Activated CD8-positive, alpha-beta T cell treated with anti-CD3 and anti-CD28 coated beads for 36 hours (primary cell): ENCODE results near the gene HEATR3. TPM values are rescaled to one million over a fixed set of nuclear protein-coding genes. Genes with fewer than 3 reads are reported as not detected.
"Not testable (repeated sequence)": the region's sequence is repeated elsewhere in the genome, so short reads cannot be mapped to it uniquely, and the experiment has no call there.

ENCODE experiments used
- ATAC-seq: fragments of 200-7000 bp; cut with Tn5 transposase; one replicate; pipeline ENCODE4 v1.10.0; 2021; ENCODE audit warnings: mild to moderate bottlenecking, moderate library complexity
- CTCF ChIA-PET: fragments of 350-600 bp; sonication (Branson Sonifier 250); formaldehyde crosslinking; loops from one replicate; lab custom pipeline; 2021; ENCODE audit warnings: antibody characterized with exemption; lab: Charles Lee
- POLR2A ChIA-PET: fragments of 350-600 bp; sonication (Branson Sonifier 250); formaldehyde crosslinking; loops from one replicate; lab custom pipeline; 2021; ENCODE audit warnings: antibody characterized with exemption; lab: Charles Lee
- DNase-seq: peaks from one replicate; pipeline ENCODE4 v3.0.0-alpha.2; 2020
- H3K27ac Mint-ChIP-seq: one replicate; pipeline ENCODE4 v1.8.0; 2021; ENCODE audit warnings: mild to moderate bottlenecking, mixed read lengths
- H3K27me3 Mint-ChIP-seq: one replicate; pipeline ENCODE4 v1.8.0; 2021; ENCODE audit warnings: mixed read lengths
- H3K36me3 Mint-ChIP-seq: one replicate; pipeline ENCODE4 v1.8.0; 2021; ENCODE audit warnings: low read depth, mixed read lengths
- H3K4me1 Mint-ChIP-seq: one replicate; pipeline ENCODE4 v1.8.0; 2021; ENCODE audit warnings: low read depth, mixed read lengths
- H3K4me3 Mint-ChIP-seq: one replicate; pipeline ENCODE4 v1.8.0; 2021; ENCODE audit warnings: mild to moderate bottlenecking, moderate library complexity, mixed read lengths
- H3K9me3 Mint-ChIP-seq: one replicate; pipeline ENCODE4 v1.8.0; 2021; ENCODE audit warnings: mixed read lengths
- intact Hi-C: fragments of 100-400 bp; cut with micrococcal nuclease; formaldehyde crosslinking; loops from one replicate; pipeline ENCODE4 v1.10.0; 2022
- total RNA-seq, 2 experiments: library from RNA; stranded (reverse); gene quantifications; one replicate each; pipeline ENCODE4 v1.2.3, GENCODE V29; 2021
- TF ChIP-seq, protein P1 (sequence below): fragments of 200-600 bp; IDR thresholded peaks from one replicate; pipeline ENCODE4 v1.8.0; 2022; ENCODE audit warnings: antibody characterized with exemption, mild to moderate bottlenecking

HEATR3 gene
- total RNA-seq, 2 experiments from 2014 or later = 23.6 to 29.6 TPM

DNA sequence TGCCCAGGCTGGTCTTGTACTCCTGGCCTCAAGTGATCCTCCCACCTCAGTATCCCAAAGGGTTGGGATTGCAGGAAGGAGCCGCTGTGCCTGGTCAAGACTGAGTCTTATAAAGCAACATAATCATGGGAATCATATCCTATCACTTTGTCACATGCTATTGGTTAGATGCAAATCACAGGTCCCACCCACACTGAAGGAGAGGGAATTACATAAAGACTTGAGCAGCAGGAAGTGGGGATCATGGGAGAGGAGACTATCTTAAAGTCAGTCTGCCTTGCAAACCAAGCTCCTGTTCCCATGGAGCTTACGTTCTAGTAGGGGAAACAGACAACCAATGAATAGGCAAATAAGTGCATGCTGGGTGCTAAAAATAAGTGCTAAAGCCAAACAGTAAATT lies 59.0 kb downstream of the HEATR3 start:
- CTCF ChIA-PET = interaction anchor here (1.7 kb wide), 1 partner anchor 12 kb away, joined by 4 read pairs; no protein-coding TSS in a partner anchor

DNA sequence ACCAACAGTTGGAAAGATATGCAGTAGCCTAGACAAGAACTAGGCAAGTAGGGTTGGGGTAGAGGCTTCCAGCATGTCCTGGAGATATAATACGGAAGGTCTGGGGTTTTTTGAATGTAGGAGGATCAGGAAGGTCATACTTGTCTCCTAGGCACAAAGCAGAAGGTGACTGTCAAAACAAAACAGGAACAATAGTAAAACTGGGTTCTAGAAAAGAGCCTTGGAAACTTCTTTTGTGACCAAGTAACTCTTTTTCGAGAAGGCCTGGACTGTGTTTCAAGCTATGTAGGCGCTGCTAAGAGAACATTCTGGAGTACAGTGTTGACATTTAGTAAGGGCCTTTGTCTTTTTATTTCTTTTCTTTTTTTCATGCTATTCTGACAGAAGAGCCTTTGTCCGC lies 60.4 kb downstream of the HEATR3 start:
- DNase-seq = no peak
- no peak overlapping the region for H3K4me3 Mint-ChIP-seq
- H3K9me3 Mint-ChIP-seq = no peaks in the 10 kb centered on the region
- TF ChIP-seq, protein P1, sequence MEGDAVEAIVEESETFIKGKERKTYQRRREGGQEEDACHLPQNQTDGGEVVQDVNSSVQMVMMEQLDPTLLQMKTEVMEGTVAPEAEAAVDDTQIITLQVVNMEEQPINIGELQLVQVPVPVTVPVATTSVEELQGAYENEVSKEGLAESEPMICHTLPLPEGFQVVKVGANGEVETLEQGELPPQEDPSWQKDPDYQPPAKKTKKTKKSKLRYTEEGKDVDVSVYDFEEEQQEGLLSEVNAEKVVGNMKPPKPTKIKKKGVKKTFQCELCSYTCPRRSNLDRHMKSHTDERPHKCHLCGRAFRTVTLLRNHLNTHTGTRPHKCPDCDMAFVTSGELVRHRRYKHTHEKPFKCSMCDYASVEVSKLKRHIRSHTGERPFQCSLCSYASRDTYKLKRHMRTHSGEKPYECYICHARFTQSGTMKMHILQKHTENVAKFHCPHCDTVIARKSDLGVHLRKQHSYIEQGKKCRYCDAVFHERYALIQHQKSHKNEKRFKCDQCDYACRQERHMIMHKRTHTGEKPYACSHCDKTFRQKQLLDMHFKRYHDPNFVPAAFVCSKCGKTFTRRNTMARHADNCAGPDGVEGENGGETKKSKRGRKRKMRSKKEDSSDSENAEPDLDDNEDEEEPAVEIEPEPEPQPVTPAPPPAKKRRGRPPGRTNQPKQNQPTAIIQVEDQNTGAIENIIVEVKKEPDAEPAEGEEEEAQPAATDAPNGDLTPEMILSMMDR = no peak
- no peak for ATAC-seq
- ChIA-PET CTCF (no interaction called here), POLR2A (no interaction called here)
- H3K27ac Mint-ChIP-seq = no peak overlapping the region
- H3K4me1 Mint-ChIP-seq = peaks cover 12% of the 10 kb centered on the region
- H3K27me3 Mint-ChIP-seq = no peaks in the 10 kb centered on the region
- no peaks in the 10 kb centered on the region for H3K36me3 Mint-ChIP-seq
- intact Hi-C loops = no loop called here

More for the DNA sequence above, 59.0 kb downstream of the HEATR3 start:
- Mint-ChIP-seq H3K9me3 (no peaks in the 10 kb centered on the region), H3K27ac (no peak overlapping the region), H3K4me3 (no peak overlapping the region), H3K27me3 (no peaks in the 10 kb centered on the region), H3K4me1 (peaks cover 13% of the 10 kb centered on the region), H3K36me3 (no peaks in the 10 kb centered on the region)
- DNase-seq (no peak), ATAC-seq (no peak)
- TF ChIP-seq, protein P1 = no peak
- POLR2A ChIA-PET = interaction anchor here (1.7 kb wide), 1 partner anchor 28 kb away, joined by 7 read pairs; the partner anchor contains the start of gene TENT4B
- intact Hi-C loops = no loop called here

DNA sequence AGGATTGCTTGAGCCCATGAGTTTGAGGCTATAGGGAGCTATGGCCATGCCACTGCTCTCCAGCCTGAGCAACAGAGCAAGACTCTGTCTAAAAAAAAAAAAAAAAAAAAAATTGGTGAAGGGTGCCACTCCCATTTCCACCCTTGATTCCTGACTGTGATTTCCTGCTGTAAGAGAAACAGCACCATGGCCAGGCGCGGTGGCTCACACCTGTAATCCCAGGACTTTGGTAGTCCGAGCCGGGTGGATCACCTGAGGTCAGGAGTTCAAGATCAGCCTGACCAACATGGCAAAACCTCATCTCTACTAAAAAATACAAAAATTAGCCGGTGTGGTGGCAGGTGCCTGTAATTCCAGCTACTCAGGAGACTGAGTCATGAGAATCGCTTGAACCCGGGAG lies 66.8 kb downstream of the HEATR3 start:
- H3K4me1 Mint-ChIP-seq, intact Hi-C loops, CTCF ChIA-PET, H3K4me3 Mint-ChIP-seq, ATAC-seq, H3K36me3 Mint-ChIP-seq, DNase-seq, H3K9me3 Mint-ChIP-seq, H3K27me3 Mint-ChIP-seq, H3K27ac Mint-ChIP-seq: not testable (repeated sequence)
- POLR2A ChIA-PET = interaction anchor here (0.7 kb wide), 1 partner anchor 35 kb away, joined by 3 read pairs; no protein-coding TSS in a partner anchor

DNA sequence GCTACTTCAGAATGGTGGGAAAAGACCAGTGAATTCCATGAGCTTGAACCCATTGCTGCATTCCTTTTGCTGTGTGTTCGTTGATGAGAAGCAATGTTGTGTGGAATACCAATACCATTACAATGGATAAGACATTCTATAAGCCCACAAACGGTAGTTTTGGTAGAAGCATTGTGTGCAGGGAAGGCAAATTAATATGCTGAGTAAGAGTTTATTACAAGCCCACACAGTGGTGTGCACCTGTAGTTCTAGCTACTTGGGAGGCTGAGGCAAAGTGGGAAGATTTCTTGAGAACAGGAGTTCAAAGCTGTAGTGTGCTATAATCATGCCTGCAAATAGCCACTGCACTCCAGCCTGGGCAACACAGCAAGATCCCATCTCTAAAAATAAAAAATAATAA lies 67.4 kb downstream of the HEATR3 start:
- ChIA-PET POLR2A (interaction anchor here (0.7 kb wide), 1 partner anchor 35 kb away, joined by 3 read pairs; no protein-coding TSS in a partner anchor), CTCF (no interaction called here)
- no peaks in the 10 kb centered on the region for H3K4me1 Mint-ChIP-seq

DNA sequence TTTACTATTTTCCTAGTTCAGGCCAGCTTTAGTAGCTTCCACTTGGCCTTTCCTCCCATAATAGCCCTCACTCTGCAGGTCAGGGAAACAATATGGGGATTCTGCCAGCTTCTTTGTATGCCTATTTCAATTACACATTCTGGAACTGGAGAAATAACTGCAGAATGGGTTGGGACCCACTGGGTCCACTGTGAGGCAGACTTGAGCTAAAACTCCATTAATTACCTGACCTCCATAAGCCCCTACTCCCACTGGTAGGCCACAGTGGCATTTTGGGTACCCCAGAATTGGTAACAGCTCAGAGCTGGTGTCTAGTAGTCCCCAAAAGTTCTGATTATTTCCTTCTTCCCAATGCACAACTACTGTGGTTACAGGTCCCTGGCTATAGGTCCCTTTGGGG lies 70.6 kb downstream of the HEATR3 start:
- Mint-ChIP-seq H3K36me3 (no peaks in the 10 kb centered on the region), H3K4me3 (no peak overlapping the region), H3K4me1 (no peaks in the 10 kb centered on the region), H3K9me3 (no peaks in the 10 kb centered on the region), H3K27ac (no peak overlapping the region), H3K27me3 (no peaks in the 10 kb centered on the region)
- ATAC-seq (no peak), DNase-seq (no peak)
- TF ChIP-seq, protein P1 = no peak
- ChIA-PET POLR2A (no interaction called here), CTCF (interaction anchor here (0.6 to 4.6 kb wide), 6 partner anchors 13 to 1542 kb away, joined by 3 to 28 read pairs (median 4); no protein-coding TSS in a partner anchor)
- intact Hi-C loops = no loop called here

More for the DNA sequence above, 67.4 kb downstream of the HEATR3 start:
- no peak for DNase-seq
- no peak for ATAC-seq
- H3K9me3 Mint-ChIP-seq = no peaks in the 10 kb centered on the region
- H3K27me3 Mint-ChIP-seq = no peaks in the 10 kb centered on the region
- TF ChIP-seq, protein P1 = no peak
- H3K36me3 Mint-ChIP-seq = no peaks in the 10 kb centered on the region
- H3K27ac Mint-ChIP-seq = no peak overlapping the region
- intact Hi-C loops = no loop called here
- no peak overlapping the region for H3K4me3 Mint-ChIP-seq
